Loucy (cell line): Measurements from ENCODE around the gene EIF3L.

Source experiments
- H2AFZ ChIP-seq: fragments of 200-600 bp; sonication (generic); 2 replicates; pipeline ENCODE4 v1.6.0; 2016; ENCODE audit warnings: antibody characterized with exemption, mild to moderate bottlenecking, low read length, moderate library complexity
- H3F3A ChIP-seq: fragments of 200-600 bp; 2 replicates; pipeline ENCODE4 v1.6.0; 2016; ENCODE audit warnings: antibody characterized with exemption, low read depth, mild to moderate bottlenecking
- H3K27me3 ChIP-seq: fragments of 200-600 bp; sonication (generic); 2 replicates; pipeline ENCODE4 v1.6.1; 2014; ENCODE audit warnings: low read length, mild to moderate bottlenecking; ENCODE audit not compliant: insufficient read depth, poor library complexity, severe bottlenecking
- H3K36me3 ChIP-seq: fragments of 200-600 bp; sonication (generic); 2 replicates; pipeline ENCODE4 v1.6.1; 2016; ENCODE audit warnings: low read length; ENCODE audit not compliant: insufficient read depth
- H3K4me1 ChIP-seq: fragments of 200-600 bp; sonication (generic); 2 replicates; pipeline ENCODE4 v1.5.1; 2014; ENCODE audit warnings: low read length, mild to moderate bottlenecking; ENCODE audit not compliant: insufficient read depth, poor library complexity, severe bottlenecking
- H3K4me2 ChIP-seq: fragments of 200-600 bp; sonication (generic); 2 replicates; pipeline ENCODE4 v1.6.0; 2014; ENCODE audit warnings: antibody characterized with exemption, low read length, low read depth, mild to moderate bottlenecking; ENCODE audit not compliant: poor library complexity, severe bottlenecking
- H3K4me3 ChIP-seq: fragments of 200-600 bp; sonication (generic); 2 replicates; pipeline ENCODE4 v1.5.1; 2014; ENCODE audit warnings: low read length, mild to moderate bottlenecking, mixed read lengths; ENCODE audit not compliant: poor library complexity, severe bottlenecking
- H3K79me2 ChIP-seq: fragments of 200-600 bp; sonication (generic); 2 replicates; pipeline ENCODE4 v1.6.1; 2014; ENCODE audit warnings: low read length; ENCODE audit not compliant: insufficient read depth
- H3K9ac ChIP-seq: fragments of 200-600 bp; sonication (generic); 2 replicates; pipeline ENCODE4 v1.6.0; 2014; ENCODE audit warnings: mild to moderate bottlenecking, low read depth, low read length, moderate library complexity; ENCODE audit not compliant: poor library complexity, severe bottlenecking
- H3K9me2 ChIP-seq: fragments of 200-600 bp; sonication (generic); replicated peaks from 2 replicates; pipeline ENCODE4 v1.6.1; 2016; ENCODE audit warnings: low read depth, low read length, mixed read lengths
- H3K9me3 ChIP-seq: fragments of 200-600 bp; sonication (generic); 2 replicates; pipeline ENCODE4 v1.6.1; 2014; ENCODE audit warnings: mild to moderate bottlenecking, antibody characterized with exemption, low read length, low read depth; ENCODE audit not compliant: insufficient read depth
- H4K20me1 ChIP-seq: fragments of 200-600 bp; sonication (generic); 2 replicates; pipeline ENCODE4 v1.6.0; 2014; ENCODE audit warnings: antibody characterized with exemption, low read length, mild to moderate bottlenecking; ENCODE audit not compliant: insufficient read depth, poor library complexity, severe bottlenecking
- CTCF ChIP-seq: fragments of 200-600 bp; sonication (generic); conservative IDR thresholded peaks from 2 replicates; pipeline ENCODE4 v1.5.1; 2014; ENCODE audit warnings: mild to moderate bottlenecking, antibody characterized with exemption, low read length
- EZH2phosphoT487 ChIP-seq: fragments of 200-600 bp; IDR thresholded peaks from 2 replicates; pipeline ENCODE4 v1.6.1; 2018; ENCODE audit warnings: antibody characterized with exemption, mild to moderate bottlenecking, moderate library complexity, borderline replicate concordance

The EIF3L gene

GRCh38 chr22:37916311-37916710 lies 67.1 kb downstream of the EIF3L start:
- Histone ChIP-seq H3K36me3 (peaks cover 17% of the 10 kb centered on the region; the same call in 1 of the 2 replicates), H3K27me3 (no peaks in the 10 kb centered on the region), H3K9me3 (no peaks in the 10 kb centered on the region), H3F3A (no peaks in the 10 kb centered on the region), H3K9ac (no peak overlapping the region), H3K4me1 (peaks cover 2% of the 10 kb centered on the region), H2AFZ (no peak overlapping the region), H3K4me2 (no peak overlapping the region), H4K20me1 (peaks cover 4% of the 10 kb centered on the region), H3K79me2 (no peaks in the 10 kb centered on the region), H3K9me2 (no peaks in the 10 kb centered on the region), H3K4me3 (no peak overlapping the region)
- TF ChIP-seq EZH2phosphoT487 (no peak), CTCF (no peak)

- no peaks in the 10 kb centered on the region for H4K20me1 ChIP-seq
- H3F3A ChIP-seq: no peaks in the 10 kb centered on the region
- no peaks in the 10 kb centered on the region for H3K9me2 ChIP-seq
- no peak overlapping the region for H3K4me3 ChIP-seq
- no peak overlapping the region for H2AFZ ChIP-seq
- H3K9me3 ChIP-seq: no peaks in the 10 kb centered on the region
- H3K27me3 ChIP-seq: no peaks in the 10 kb centered on the region
- no peaks in the 10 kb centered on the region for H3K4me1 ChIP-seq
- H3K36me3 ChIP-seq: peaks cover 17% of the 10 kb centered on the region; the same call in 1 of the 2 replicates
- no peaks in the 10 kb centered on the region for H3K79me2 ChIP-seq
- no peak overlapping the region for H3K4me2 ChIP-seq
- H3K9ac ChIP-seq: no peak overlapping the region
- TF ChIP-seq EZH2phosphoT487: no peak
These were observed 68.8 kb downstream of the EIF3L start for GRCh38 chr22:37917874-37918548.

- Histone ChIP-seq H3K9me2 (no peaks in the 10 kb centered on the region), H3K79me2 (no peaks in the 10 kb centered on the region), H3K4me1 (no peaks in the 10 kb centered on the region), H3K9ac (no peak overlapping the region), H3K4me3 (no peak overlapping the region), H3K9me3 (no peaks in the 10 kb centered on the region), H2AFZ (no peak overlapping the region), H3F3A (no peaks in the 10 kb centered on the region), H4K20me1 (no peaks in the 10 kb centered on the region), H3K4me2 (no peak overlapping the region), H3K27me3 (no peaks in the 10 kb centered on the region), H3K36me3 (peaks cover 13% of the 10 kb centered on the region; the same call in 1 of the 2 replicates)
- TF ChIP-seq CTCF: no peak
- TF ChIP-seq EZH2phosphoT487: no peak
These were observed 69.5 kb downstream of the EIF3L start for GRCh38 chr22:37918580-37919270.
